ENCODE results near the gene PARL. TPM values are rescaled to one million over a fixed set of nuclear protein-coding genes. Genes with fewer than 3 reads are reported as not detected.

Gene PARL
- total RNA-seq, 1 experiment from 2014 or later: 69.7 TPM

- TF ChIP-seq CTCF (IDR thresholded peaks at IDR 0.05 in 2 of 3, conservative IDR thresholded peaks at IDR 0.05 in 1 of 3; ENCODE audit: borderline replicate concordance in 1 of 3, insufficient read depth in 1 of 3, low read depth in 2 of 3, low read length in 2 of 3) (no peak), ZBTB33 (IDR thresholded peaks at IDR 0.05; ENCODE audit: extremely low read depth, insufficient replicate concordance, low read length) (no peak), CBX3 (IDR thresholded peaks at IDR 0.05; ENCODE audit: low read depth) (no peak)
Observed at GRCh38 chr3:183815951-183816475, 68.7 kb downstream of the PARL start (continued).

GRCh38 chr3:183815563-183815940 lies 69.1 kb downstream of the PARL start:
- DNase-seq (ENCODE audit: low read depth, low spot score) (no peak), ATAC-seq (no peak)
- ChIA-PET CTCF (no interaction called here), POLR2A (no interaction called here), RAD21 (ENCODE audit: low non-redundant PET in 1 of 2, low total read pairs in 2 of 2, uncharacterized antibody in 2 of 2, unreplicated experiment in 2 of 2) (no interaction called here)
- H4K20me1 ChIP-seq (ENCODE audit: insufficient read depth): no peaks in the 10 kb centered on the region
- H3K27me3 ChIP-seq (ENCODE audit: insufficient read depth, low read length): no peaks in the 10 kb centered on the region
- no peaks in the 10 kb centered on the region for H3K9me3 ChIP-seq (ENCODE audit: control insufficient read depth in 1 of 2, insufficient read depth in 1 of 2, low read depth in 1 of 2, low read length in 2 of 2)
- no peaks in the 10 kb centered on the region for H3K9me2 ChIP-seq (ENCODE audit: insufficient read depth)
- intact Hi-C loops (cut with micrococcal nuclease): no loop called here
- H3K4me2 ChIP-seq (ENCODE audit: low read length): no peak overlapping the region
- H3K9ac ChIP-seq (ENCODE audit: low read length): no peak overlapping the region
- H3K79me2 ChIP-seq (ENCODE audit: insufficient read depth, low read length): no peaks in the 10 kb centered on the region
- no peak overlapping the region for H3K27ac ChIP-seq (ENCODE audit: low read depth, low read length)
- TF ChIP-seq, protein P1, sequence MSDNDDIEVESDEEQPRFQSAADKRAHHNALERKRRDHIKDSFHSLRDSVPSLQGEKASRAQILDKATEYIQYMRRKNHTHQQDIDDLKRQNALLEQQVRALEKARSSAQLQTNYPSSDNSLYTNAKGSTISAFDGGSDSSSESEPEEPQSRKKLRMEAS (IDR thresholded peaks at IDR 0.05): no peak
- TF ChIP-seq SRF (IDR thresholded peaks at IDR 0.05; ENCODE audit: low read depth) (no peak), EZH2 (IDR thresholded peaks at IDR 0.05) (no peak), CBX3 (IDR thresholded peaks at IDR 0.05; ENCODE audit: low read depth) (no peak), CEBPB (IDR thresholded peaks at IDR 0.05; ENCODE audit: low read depth) (no peak), ZBTB33 (IDR thresholded peaks at IDR 0.05; ENCODE audit: extremely low read depth, insufficient replicate concordance, low read length) (no peak), SIN3A (IDR thresholded peaks at IDR 0.05; ENCODE audit: low read depth) (no peak), TCF7L2 (IDR thresholded peaks at IDR 0.05; ENCODE audit: borderline replicate concordance, extremely low read depth, insufficient read depth, insufficient read length) (no peak), RAD21 (IDR thresholded peaks at IDR 0.05; ENCODE audit: low read depth) (no peak), ZNF274 (IDR thresholded peaks at IDR 0.05; ENCODE audit: low read depth, low read length) (no peak)
- H3K4me1 ChIP-seq (ENCODE audit: control insufficient read depth in 1 of 2, insufficient read depth in 2 of 2, low read length in 2 of 2): no peaks in the 10 kb centered on the region
- H3K4me3 ChIP-seq (replicated peaks in 1 of 2; ENCODE audit: low read depth in 1 of 2, low read length in 2 of 2): no peak overlapping the region
- BruUV-seq (replicated peaks): no TSS peak
- H3K36me3 ChIP-seq (ENCODE audit: control insufficient read depth in 1 of 2, insufficient read depth in 2 of 2, low read length in 2 of 2): peaks cover 2 to 4% of the 10 kb centered on the region in 2 experiments; a peak in 2 of 4 replicates
- H2AFZ ChIP-seq (ENCODE audit: low read depth, low read length, poor library complexity, severe bottlenecking): no peak overlapping the region

All from HCT116 (cell line).